ENCODE data around the gene CRKL.
A peak's percentile ranks its signal among the peaks of the same experiment; 100 is the strongest.
"Not testable (repeated sequence)": the region's sequence is repeated elsewhere in the genome, so short reads cannot be mapped to it uniquely, and the experiment has no call there.

Gene CRKL

GRCh38 chr22:20970939-20971657 lies 53.9 kb downstream of the CRKL start:
- DNase-seq, result no peak

GRCh38 chr22:20972014-20972694 lies 54.9 kb downstream of the CRKL start:
- DNase-seq, result not testable (repeated sequence)

- no peak for DNase-seq
Observed at GRCh38 chr22:20972933-20973577, 55.8 kb downstream of the CRKL start.

- no peak for DNase-seq
Observed at GRCh38 chr22:20973634-20974286, 56.6 kb downstream of the CRKL start.

- no peak for DNase-seq
Observed at GRCh38 chr22:20974336-20974955, 57.2 kb downstream of the CRKL start.

- no peak for DNase-seq
Observed at GRCh38 chr22:20975541-20976290, 58.5 kb downstream of the CRKL start.

GRCh38 chr22:20976291-20976877 lies 59.2 kb downstream of the CRKL start:
- no peak for DNase-seq

- DNase-seq, result no peak
Observed at GRCh38 chr22:20977019-20977418, 59.8 kb downstream of the CRKL start.

- DNase-seq, result no peak
Observed at GRCh38 chr22:20977516-20978170, 60.4 kb downstream of the CRKL start.

- DNase-seq, result no peak
Observed at GRCh38 chr22:20978419-20978818, 61.2 kb downstream of the CRKL start.

GRCh38 chr22:20979243-20979809 lies 62.1 kb downstream of the CRKL start:
- DNase-seq, result no peak

GRCh38 chr22:20979940-20980453 lies 62.8 kb downstream of the CRKL start:
- DNase-seq, result no peak

GRCh38 chr22:20980523-20980922 lies 63.3 kb downstream of the CRKL start:
- no peak for DNase-seq

GRCh38 chr22:20980938-20981722 lies 63.9 kb downstream of the CRKL start:
- no peak for DNase-seq

GRCh38 chr22:20981787-20982562 lies 64.8 kb downstream of the CRKL start, which contains the start of gene LZTR1:
TSS of gene LZTR1 (plus strand) at chr22:20982297. CDS start at chr22:20982372, 75 bp downstream.
- peak; percentile 63 for DNase-seq

GRCh38 chr22:20982563-20982882 lies 65.3 kb downstream of the CRKL start:
- no peak for DNase-seq

- DNase-seq, result no peak
Observed at GRCh38 chr22:20983081-20983771, 66.0 kb downstream of the CRKL start.

GRCh38 chr22:20985720-20986119 lies 68.5 kb downstream of the CRKL start:
- DNase-seq, result no peak

Data from NCI-H1092 (cell line).